Vagina (tissue), 2 donors: Measurements from ENCODE around the gene MRPS27.

Source experiments
- CTCF ChIP-seq, 3 experiments: fragments of 450-650 bp in 2 of 3; fragments of 200-600 bp in 1 of 3; sonication (generic) in 1 of 3; IDR thresholded peaks; one replicate each; pipeline ENCODE4 v1.5.1; 2017 to 2019; ENCODE audit warnings: antibody characterized with exemption in 3 of 3, mild to moderate bottlenecking in 2 of 3, moderate library complexity in 2 of 3
- POLR2AphosphoS5 ChIP-seq, 2 donors: sonication (generic); formaldehyde crosslinking; IDR thresholded peaks; one replicate each; pipeline ENCODE4 v1.9.0; 2017; ENCODE audit warnings: antibody characterized with exemption in 2 of 2, mild to moderate bottlenecking in 2 of 2, low read depth in 1 of 2; ENCODE audit not compliant: insufficient read depth in 1 of 2

- TF ChIP-seq CTCF (IDR thresholded peaks at IDR 0.05), result no peak
- no peak for TF ChIP-seq POLR2AphosphoS5 (IDR thresholded peaks at IDR 0.05; ENCODE audit: insufficient read depth in 1 of 2, low read depth in 1 of 2)
Measured at GRCh38 chr5:72369711-72370110, 49.7 kb upstream of the MRPS27 start.
